HTERT RPE-1 (cell line): Measurements from ENCODE around the gene MTCL1.

Source experiments
- in situ Hi-C: fragments of 300-500 bp; cut with MboI; formaldehyde crosslinking; loops from 4 replicates; pipeline ENCODE4 v1.14.3; 2020; ENCODE audit warnings: low sequenced_read_pairs

MTCL1 gene

DNA sequence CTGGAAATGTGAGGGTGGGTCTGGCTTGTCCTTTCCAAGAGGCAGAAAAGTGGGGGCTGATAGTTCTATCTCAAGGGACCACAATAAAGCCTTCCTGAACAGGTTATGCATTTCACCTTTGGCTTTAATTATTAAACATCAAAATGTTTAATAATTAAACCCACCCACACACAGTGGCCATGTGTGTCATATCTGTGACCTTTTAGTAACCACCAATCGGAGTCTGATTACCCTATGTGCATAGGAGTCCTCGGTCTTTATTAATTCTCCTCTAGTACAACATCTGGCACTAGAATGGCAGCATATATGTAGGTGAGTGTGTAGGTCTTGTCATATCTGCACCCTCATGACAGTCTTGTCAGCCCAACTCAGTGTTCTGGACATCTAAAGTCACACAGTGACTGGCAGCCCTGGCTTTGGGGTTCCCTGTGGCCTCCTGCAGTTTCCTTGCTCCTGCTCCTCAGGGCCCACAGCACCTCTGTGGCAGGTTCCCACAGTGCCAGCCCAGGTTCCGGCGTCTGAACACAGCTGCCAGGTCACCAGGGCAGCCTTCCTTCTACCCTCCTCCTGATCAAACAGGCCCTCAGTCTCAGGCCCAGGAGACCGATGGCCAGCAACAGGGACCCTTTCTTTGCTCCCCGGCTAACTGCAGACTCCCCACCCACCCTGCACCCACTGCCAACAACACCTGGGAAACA, 100.9 kb downstream of the MTCL1 start:
- in situ Hi-C loops = no loop called here

DNA sequence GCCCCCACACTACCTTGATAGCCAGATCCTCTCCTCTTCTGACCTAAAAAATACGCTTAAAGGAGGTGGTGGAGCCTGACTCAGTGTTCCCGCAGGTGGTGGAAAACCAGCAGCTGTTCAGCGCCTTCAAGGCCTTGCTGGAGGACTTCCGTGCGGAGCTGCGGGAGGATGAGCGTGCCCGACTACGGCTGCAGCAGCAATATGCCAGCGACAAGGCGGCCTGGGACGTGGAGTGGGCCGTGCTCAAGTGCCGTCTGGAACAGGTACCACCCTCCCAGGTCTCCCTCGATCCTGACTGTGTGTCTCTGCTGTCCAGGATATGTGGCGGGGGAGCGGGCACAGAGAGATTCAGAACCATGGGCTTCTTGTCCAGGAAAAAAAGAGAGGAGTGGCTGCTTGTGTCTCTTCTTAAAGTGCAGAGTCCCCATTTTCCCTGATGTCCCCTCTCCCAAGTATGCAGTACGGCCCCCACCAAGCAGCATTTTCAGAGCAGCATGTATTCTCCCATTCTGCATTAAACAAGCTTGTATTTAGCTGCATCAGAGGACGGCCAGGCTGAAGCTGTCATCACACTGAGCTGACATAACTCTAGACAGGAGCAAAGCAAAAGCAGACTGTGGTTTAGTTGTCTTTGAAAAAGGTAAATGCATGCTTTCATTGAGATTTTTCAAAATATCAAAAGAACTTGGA, 101.6 kb downstream of the MTCL1 start:
- in situ Hi-C loops = no loop called here

DNA sequence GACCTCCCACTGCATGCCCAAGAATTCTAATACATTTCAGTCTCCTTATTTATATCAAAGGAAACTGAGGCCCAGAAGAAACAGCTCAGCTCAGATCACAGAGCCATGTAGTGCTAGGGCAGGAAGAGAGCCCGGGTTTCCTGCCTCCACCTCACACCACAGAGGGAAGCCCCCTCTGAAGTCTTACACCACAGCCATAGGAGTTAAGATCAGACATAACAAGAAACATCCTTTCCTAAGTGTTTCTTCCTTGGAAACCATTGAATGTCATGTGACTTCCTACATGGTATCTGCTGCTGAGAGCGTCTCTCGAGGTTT, 102.1 kb downstream of the MTCL1 start:
- in situ Hi-C loops = no loop called here

DNA sequence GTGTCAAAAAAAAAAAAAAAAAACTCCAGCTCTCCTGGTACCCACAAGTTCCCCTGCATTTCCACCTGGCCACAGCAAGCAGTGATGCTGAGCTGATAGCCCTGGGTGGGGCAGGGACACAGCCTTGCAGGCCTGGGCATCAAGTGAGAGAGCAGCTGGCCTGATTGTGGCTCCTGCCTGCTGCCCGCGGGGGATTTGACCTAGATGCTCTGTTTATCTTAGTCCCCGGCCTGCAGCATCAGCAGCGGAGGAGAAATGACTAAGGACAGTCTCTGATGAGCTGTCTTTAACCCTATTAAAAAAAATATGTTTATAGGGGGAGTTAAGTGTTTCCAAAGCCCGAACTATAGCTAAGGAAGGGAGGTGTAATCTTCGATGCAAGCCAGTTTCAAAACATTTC, 102.6 kb downstream of the MTCL1 start:
- in situ Hi-C loops = no loop called here

DNA sequence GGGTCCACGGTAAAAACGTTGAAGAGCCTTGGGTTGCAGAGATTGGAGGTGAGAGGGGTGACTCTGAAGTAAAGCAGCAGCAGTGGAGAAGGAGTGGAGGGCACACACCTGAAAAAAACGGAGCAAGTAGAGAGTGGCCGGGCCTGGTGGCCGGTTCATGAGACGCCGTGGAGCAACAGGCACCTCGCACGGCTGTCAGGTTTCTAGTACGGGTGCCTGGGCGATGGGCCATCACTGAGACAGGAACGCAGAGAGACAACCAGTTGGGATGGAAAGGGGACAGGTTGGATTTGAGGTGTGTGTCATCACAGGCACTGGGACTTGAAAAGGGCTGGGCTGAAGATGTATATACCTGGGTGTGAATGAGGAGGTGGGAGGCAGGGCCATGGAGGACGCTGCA, 104.2 kb downstream of the MTCL1 start:
- in situ Hi-C loops = no loop called here

DNA sequence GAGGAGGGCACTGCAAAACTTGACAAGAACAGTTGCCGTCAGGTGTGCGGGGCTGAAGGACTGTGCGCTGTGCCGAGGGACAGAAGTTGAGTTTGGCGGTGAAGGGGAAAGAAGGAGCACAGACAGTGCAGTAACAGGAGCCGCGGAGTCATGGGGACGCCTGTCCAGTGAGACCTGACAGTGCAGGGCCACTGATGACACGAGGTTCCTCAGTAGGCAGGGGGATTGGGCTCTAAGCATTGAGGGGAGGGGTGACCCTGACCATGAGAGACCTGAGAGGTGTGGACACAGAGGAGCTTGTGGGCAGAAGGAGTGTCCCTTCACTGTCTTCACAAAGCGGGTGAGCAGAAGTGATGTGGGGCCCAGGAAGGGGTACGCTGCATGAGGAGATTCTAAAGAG, 104.8 kb downstream of the MTCL1 start:
- in situ Hi-C loops = no loop called here

DNA sequence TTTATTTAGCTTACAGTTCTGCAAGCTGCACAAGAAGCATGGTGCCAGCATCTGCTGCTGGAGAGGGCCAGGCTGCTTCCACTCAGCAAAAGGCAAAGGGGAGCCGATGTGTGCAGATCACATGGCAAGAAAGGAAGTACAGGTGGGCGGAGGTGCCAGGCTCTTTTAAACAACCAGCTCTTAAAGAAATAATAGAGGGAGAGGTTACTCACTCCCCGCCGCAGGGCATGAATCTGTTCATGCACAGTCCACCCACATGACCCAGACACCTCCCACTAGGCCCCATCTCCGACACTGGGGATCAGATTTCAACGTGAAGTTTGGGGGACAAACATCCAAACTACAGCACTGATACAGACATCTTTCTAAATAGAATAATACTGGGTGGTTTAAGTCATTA, 105.8 kb downstream of the MTCL1 start:
- in situ Hi-C loops = no loop called here

DNA sequence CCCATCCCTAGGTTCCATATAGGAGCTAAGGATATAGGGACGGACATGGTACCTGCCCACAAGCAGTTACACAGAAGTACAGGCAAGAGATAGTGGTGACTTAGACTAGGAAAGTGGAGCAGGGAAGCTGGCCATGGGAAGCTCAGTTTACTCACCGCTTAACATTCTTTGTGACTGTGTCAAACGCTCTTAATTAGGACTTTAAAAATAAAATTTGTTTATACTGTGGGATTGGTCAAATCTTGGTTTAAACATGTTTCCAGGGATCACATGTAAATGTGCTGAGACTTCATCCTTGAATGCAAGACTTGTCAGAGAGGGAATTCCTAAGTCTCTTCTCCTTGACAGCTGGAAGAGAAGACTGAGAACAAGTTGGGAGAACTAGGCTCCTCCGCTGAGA, 107.3 kb downstream of the MTCL1 start:
- in situ Hi-C loops = no loop called here

DNA sequence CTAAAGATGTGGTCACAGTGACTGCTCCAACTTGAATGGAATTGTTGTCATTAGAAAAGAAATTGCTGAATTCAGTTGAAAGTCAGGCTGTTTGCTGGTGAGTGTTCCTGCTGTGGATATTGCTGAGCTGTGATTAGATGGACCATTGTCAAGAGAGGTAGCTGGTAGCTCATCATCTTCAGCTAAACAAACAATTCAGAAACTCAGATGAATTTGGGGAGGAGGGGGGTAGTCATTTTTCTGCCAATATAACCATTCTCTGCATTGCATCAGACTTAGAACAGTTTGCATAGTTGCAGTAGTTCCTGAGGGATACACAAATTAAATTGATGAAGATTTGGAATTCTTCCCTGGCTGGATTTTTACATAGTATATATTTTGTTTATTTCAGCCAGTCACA, 108.3 kb downstream of the MTCL1 start:
- in situ Hi-C loops = no loop called here

DNA sequence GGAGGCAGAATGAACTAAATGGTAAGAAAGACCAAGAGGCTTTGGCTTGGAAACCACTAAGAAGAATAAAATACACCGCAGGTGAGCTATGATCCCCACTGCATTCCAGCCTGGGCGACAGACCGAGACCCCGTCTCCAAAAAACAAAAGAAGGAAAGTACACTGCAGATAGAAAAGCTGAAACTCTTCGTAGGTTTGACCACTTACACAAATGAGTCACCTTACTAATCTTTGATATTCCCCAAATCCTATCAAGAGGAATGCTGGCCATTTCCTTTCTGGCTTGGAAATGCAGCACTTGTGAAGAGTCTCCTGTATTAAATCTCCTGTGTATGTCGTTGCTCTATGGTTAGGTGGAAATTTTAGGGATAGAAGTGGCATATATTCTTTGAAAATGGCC, 108.8 kb downstream of the MTCL1 start:
- in situ Hi-C loops = no loop called here

DNA sequence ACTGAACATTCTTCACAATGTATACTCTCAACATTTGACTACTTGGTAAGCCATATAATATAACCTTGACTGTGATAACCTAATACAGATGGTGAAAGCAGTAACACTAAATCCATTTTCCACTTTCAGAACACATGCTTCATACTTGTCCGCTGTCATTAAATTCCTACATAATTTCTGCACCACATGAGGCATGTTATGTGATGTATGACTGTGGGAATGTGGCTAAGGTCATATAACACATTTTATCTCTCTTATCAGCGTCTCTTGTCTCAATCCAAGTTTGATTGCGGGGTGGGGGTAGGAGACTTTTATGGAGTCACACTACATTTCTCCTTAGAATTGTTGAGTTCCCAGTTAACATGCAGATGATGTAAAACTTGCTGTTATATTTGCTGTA, 110.9 kb downstream of the MTCL1 start:
- in situ Hi-C loops = no loop called here

DNA sequence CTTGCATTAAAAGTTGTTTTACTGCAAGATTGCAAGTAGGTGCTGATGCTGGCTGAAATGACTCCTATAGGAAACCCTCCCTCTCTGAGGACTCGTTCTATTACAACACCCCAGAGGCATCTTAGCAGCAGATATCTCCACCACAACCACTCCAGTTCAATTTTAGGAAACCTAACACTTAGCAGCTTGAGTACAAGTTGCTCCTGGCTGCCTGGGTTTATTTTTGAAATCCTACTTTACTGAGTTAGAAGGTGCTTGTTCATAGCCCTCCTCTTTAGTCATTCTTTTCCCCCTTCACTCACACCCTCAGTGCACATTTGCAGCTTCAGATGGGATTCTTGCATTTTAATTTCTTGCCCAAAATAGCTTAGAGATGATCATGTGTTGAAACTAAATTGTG, 111.5 kb downstream of the MTCL1 start:
- in situ Hi-C loops = no loop called here

DNA sequence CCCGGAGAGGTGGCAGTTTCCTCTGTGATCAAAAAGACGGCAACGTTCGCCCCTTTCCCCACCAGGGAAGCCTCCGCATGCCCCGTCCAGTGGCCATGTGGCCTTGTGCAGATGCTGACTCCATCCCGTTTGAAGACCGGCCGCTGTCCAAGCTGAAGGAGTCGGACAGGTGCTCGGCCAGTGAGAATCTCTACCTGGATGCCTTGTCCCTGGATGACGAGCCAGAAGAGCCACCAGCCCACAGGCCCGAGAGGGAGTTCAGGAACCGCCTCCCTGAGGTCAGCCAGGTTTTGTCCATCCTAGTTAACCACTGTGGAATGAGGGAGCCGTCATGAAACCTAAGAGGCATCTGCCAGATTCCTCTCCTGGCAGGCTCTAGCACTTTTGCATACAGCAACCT, 113.6 kb downstream of the MTCL1 start:
- in situ Hi-C loops = no loop called here

DNA sequence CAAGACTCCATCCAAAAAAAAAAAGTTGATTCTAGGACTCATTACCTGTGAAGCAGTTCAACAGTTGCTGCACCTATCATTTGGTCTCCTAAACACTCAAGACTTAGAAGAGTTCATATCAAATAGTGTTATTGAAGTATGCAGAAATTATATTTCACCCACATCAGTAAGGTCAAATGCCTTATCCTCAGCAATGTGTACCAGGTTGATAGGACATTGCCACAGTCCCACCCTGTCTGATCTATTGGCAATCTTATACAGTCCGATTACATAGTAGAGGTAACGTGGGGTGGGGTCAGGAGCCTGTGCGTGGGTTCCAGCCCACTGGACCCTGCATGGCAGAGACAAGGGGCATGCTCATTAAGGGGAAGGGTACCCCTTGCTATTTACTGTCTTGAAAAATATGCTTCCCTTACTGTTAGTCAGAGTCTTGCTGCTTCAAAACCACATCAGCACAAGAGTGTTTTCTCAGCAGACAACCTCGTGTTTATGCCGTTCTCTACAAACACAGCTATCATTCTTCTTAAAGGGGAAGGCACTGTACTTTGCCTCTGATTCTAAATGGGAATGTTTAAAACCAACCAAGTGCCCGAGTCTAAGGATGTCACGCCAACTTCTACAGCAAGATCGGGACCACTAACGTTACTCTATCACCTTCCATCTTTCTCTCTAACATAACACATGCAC, 115.2 kb downstream of the MTCL1 start:
- in situ Hi-C loops = no loop called here

DNA sequence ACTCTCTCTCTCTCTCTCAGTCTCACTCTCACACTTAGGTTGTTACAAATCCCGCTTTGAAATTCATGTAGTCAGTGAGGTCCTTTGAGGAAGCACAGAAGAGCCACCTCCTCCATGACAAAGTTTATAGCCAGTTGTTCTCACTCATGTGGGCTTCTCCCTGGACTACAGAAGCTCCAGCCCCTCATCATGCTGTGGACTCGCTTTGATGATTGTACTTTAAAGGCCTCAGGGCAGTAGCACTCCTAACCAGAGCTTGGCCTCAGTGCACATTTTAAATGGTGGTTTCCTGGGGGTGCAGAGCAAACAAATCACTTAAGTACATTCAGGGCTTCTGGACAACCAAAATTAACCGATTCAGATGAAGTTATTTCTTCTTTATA, 115.7 kb downstream of the MTCL1 start:
- in situ Hi-C loops = no loop called here

DNA sequence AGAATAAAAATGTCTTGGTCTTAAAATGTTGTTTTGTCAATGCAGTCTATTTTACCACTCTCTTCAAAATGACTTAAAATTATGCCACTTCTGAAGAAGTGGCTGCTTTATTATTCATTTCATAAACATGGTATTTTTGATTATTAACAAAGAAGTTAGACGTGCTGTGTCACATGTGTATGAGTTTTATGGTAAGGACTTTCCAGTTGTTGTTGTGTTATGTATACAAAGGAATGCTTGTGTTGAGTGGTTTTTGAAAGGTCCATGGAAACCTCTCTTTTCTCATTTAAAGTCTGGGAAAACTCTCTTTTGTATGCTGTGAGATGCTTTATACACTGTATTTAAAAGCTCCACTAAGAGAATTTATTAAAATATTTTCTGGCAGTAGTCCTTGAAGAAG, 116.2 kb downstream of the MTCL1 start:
- in situ Hi-C loops = no loop called here

DNA sequence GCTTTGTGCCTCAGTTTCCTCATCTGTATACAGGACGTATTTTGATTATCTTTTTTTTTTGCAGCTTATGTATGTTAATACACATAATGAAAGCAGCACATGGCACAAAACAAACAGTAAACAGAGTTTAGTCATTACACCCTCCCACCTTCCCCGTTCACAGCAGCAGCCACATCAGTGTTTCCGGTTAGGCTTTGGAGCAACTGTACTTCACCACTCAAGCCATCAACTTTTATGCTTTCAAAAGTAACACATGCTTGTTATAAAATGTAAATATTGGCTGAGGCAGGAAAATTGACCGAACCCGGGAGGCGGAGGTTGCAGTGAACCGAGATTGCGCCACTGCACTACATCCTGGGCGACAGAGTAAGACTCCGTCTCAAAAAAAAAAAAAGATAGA, 117.3 kb downstream of the MTCL1 start:
- in situ Hi-C loops = no loop called here

DNA sequence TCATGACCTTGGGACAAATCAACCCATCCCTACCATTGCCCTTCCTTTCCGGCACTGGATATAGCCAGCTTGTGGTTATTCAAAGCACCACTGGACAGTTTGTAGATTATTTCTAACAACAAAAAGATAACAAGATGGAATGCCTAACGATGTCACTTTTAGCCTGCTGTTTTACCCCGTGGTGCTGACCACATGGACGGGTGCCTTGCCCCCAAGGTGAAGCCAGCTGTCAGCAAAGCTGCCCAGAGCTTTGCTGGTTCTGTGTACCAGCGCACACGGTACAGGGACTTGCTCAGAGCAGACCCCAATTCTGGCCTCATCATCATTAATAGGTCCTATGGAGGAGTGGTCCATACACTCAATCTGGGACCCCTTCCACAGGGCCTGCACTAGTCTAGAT, 118.2 kb downstream of the MTCL1 start:
- in situ Hi-C loops = no loop called here

DNA sequence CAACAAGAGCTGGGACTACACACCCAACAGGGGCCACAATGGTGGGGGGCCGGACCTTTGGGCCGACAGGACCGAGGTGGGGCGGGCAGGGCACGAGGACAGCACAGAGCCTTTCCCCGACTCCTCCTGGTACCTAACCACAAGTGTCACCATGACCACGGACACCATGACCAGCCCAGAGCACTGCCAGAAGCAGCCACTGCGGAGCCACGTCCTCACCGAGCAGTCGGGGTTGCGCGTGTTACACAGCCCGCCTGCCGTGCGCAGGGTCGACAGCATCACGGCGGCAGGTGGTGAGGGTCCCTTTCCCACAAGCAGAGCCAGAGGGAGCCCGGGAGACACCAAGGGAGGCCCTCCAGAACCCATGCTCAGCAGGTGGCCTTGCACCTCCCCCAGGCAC, 119.5 kb downstream of the MTCL1 start:
- in situ Hi-C loops = no loop called here

DNA sequence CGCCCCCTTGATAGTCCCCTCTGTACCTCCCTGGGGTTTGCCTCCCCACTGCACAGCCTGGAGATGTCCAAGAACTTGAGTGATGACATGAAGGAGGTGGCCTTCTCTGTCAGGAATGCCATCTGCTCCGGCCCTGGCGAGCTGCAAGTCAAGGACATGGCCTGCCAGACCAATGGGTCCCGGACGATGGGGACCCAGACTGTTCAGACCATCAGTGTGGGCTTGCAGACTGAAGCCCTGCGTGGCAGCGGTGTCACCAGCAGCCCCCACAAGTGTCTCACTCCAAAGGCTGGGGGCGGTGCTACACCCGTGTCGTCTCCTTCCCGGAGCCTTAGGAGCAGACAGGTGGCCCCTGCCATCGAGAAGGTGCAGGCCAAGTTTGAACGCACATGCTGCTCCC, 119.9 kb downstream of the MTCL1 start:
- in situ Hi-C loops = no loop called here

DNA sequence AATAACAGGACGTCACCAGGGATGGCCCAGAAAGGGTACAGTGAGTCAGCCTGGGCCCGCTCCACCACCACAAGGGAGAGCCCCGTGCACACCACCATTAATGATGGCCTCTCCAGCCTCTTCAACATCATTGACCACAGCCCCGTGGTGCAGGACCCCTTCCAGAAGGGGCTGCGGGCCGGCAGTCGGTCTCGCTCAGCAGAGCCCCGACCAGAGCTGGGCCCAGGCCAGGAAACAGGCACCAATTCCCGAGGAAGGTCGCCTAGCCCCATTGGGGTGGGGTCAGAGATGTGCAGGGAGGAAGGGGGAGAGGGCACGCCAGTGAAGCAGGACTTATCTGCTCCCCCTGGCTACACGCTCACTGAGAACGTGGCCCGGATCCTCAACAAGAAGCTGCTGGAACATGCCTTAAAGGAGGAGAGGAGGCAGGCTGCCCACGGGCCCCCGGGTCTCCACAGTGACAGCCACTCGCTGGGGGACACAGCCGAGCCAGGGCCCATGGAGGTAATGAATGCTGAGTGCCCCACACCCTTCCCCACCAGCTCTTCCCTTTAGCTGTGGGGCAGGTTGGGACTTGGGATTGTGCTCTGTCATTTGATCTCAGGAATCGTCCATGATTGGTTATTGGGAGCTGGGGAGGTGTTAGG, 120.5 kb downstream of the MTCL1 start:
- in situ Hi-C loops = no loop called here

DNA sequence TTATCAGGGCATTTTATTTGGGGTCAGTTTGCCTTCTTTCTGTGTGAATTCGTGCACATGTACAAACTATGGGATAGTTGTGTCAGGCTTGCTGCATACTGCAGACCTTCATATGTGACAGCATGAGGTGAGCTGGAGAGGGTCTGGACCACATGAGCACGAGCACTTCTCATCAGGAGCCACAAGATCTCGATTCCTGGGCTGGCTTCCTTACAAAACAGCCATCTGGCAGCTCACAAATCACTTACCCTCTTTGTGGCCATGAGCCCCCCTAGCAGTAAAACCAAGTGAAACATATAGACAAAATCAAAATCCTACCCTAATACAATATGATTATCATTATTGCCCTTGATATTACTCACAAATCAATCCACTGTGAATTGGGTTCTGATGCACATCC, 121.2 kb downstream of the MTCL1 start:
- in situ Hi-C loops = no loop called here
